Measurements from ENCODE around the gene TBL3.

TBL3 gene

DNA sequence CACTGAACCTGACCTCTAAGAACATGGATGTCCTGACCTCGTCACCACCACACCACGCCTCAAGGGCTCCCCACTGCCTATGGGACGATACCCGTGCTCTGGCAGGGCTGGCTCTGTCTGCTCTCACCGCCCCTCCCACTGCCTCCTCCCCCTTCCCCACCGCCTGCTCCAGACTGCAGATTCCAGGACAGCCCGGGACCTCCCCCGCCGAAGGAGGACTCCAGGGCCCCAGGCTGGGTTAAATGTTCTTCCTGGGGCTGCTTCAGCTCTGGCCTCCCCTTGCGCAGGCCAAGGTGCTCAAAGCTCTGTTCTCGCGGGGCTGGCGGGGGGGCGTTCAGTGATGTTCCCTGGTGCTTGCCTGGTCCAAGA, 50.9 kb downstream of the TBL3 start:
- no peak for TF ChIP-seq PPARA (CRISPR knock-in tag; IDR thresholded peaks at IDR 0.05; ENCODE audit: borderline replicate concordance)
- TF ChIP-seq, protein P1, sequence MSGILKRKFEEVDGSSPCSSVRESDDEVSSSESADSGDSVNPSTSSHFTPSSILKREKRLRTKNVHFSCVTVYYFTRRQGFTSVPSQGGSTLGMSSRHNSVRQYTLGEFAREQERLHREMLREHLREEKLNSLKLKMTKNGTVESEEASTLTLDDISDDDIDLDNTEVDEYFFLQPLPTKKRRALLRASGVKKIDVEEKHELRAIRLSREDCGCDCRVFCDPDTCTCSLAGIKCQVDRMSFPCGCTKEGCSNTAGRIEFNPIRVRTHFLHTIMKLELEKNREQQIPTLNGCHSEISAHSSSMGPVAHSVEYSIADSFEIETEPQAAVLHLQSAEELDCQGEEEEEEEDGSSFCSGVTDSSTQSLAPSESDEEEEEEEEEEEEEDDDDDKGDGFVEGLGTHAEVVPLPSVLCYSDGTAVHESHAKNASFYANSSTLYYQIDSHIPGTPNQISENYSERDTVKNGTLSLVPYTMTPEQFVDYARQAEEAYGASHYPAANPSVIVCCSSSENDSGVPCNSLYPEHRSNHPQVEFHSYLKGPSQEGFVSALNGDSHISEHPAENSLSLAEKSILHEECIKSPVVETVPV (CRISPR knock-in tag; IDR thresholded peaks at IDR 0.05) = no peak
- TF ChIP-seq, protein P2, sequence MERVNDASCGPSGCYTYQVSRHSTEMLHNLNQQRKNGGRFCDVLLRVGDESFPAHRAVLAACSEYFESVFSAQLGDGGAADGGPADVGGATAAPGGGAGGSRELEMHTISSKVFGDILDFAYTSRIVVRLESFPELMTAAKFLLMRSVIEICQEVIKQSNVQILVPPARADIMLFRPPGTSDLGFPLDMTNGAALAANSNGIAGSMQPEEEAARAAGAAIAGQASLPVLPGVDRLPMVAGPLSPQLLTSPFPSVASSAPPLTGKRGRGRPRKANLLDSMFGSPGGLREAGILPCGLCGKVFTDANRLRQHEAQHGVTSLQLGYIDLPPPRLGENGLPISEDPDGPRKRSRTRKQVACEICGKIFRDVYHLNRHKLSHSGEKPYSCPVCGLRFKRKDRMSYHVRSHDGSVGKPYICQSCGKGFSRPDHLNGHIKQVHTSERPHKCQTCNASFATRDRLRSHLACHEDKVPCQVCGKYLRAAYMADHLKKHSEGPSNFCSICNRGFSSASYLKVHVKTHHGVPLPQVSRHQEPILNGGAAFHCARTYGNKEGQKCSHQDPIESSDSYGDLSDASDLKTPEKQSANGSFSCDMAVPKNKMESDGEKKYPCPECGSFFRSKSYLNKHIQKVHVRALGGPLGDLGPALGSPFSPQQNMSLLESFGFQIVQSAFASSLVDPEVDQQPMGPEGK (CRISPR knock-in tag; IDR thresholded peaks at IDR 0.05; ENCODE audit: borderline replicate concordance) = no peak
- no peak for TF ChIP-seq ESRRG (CRISPR knock-in tag; IDR thresholded peaks at IDR 0.05)
- no peak for TF ChIP-seq ARNTL (CRISPR knock-in tag; IDR thresholded peaks at IDR 0.05; ENCODE audit: borderline replicate concordance, low read depth)
- no peak for TF ChIP-seq GLIS3 (CRISPR knock-in tag; IDR thresholded peaks at IDR 0.05)
- TF ChIP-seq ZFP3 (CRISPR knock-in tag; IDR thresholded peaks at IDR 0.05) = no peak
- TF ChIP-seq CSDC2 (CRISPR knock-in tag; IDR thresholded peaks at IDR 0.05) = no peak
- TF ChIP-seq BACH2 (CRISPR knock-in tag; IDR thresholded peaks at IDR 0.05; ENCODE audit: borderline replicate concordance) = no peak
- TF ChIP-seq ZFP30 (CRISPR knock-in tag; IDR thresholded peaks at IDR 0.05) = no peak
- TF ChIP-seq TOX (CRISPR knock-in tag; IDR thresholded peaks at IDR 0.05; ENCODE audit: borderline replicate concordance) = no peak
- TF ChIP-seq RARB (CRISPR knock-in tag; IDR thresholded peaks at IDR 0.05) = no peak
- no peak for TF ChIP-seq SNAI2 (CRISPR knock-in tag; IDR thresholded peaks at IDR 0.05)
- no peak for TF ChIP-seq ZNF70 (CRISPR knock-in tag; IDR thresholded peaks at IDR 0.05)
- TF ChIP-seq ZNF565 (CRISPR knock-in tag; conservative IDR thresholded peaks at IDR 0.05; ENCODE audit: low read depth) = no peak
- TF ChIP-seq OSR1 (CRISPR knock-in tag; IDR thresholded peaks at IDR 0.05) = no peak
- no peak for TF ChIP-seq ISL1 (CRISPR knock-in tag; IDR thresholded peaks at IDR 0.05)
- peak; percentile 81 for ATAC-seq

DNA sequence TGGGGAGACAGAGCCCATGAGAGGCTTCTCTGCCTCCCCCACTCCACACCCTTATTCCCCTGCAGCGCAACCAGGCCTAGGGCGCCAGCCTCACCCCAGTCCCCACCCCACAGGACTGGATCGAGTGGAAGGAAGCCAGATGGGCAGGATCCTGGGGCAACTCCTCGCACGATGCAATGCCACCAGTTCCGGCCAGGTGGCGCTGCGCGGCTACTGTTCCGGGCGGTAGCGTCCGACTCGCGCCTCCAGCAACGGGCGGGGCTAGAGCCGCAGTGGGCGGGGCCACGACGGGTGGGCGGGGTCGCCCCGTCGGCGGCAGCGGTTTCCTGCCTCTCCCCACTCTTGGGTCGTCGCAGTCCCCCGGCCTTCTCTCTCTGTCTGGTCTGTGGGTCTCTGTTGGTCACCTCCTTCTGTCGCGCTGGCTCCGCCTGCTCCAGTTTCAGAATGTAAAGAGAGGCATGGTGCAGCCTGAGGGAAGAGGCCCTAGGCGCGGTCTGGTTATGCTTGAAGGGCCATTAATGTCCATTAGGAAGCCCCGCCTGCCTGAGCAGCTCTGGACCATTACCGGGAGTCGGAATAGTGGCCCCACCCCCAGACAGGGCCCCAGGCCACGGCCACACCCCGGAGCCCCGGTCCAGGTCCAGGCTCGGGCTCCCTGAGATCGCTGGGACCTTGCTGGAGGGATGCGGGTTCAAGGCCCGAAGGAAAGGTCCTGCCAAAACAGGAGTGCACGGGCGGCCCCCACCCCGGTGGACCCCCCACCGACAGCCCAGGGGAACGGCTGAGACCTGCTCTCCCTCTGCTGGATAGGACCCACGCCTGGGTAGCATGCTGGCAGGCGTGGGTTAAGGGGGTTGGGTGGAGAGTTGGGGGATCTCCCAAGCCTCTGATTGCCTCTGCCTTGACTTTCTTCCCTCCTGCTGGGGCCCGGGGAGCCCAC, 51.5 kb downstream of the TBL3 start:
- TF ChIP-seq CSDC2 (CRISPR knock-in tag; IDR thresholded peaks at IDR 0.05) (no peak), ZNF565 (CRISPR knock-in tag; conservative IDR thresholded peaks at IDR 0.05; ENCODE audit: low read depth) (no peak), ZNF70 (CRISPR knock-in tag; IDR thresholded peaks at IDR 0.05) (no peak), ESRRG (CRISPR knock-in tag; IDR thresholded peaks at IDR 0.05) (no peak)
- ATAC-seq = peak; percentile 82

DNA sequence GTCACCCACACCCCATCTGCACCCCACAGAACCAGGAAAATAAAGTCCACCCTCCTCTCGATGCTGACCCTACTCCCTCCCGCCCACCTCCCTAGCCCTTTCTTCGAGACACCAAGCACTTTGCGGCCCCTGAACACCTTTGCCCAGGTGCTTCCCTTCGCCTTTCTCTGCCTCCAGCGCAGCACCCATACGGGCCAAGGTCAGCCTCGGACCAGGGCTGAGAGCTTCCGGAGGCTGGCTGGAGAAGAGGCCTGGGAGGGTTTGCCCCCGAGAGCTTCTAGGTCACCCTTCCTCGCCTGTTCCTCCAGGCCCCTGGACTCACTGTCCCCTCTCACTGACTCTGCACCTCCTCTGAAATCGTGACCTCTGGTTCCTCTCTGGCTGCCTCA, 52.2 kb downstream of the TBL3 start:
- ATAC-seq = no peak
- TF ChIP-seq ZNF8 (CRISPR knock-in tag; IDR thresholded peaks at IDR 0.05) (no peak), ZC3H10 (CRISPR knock-in tag; IDR thresholded peaks at IDR 0.05) (no peak), ZFP3 (CRISPR knock-in tag; IDR thresholded peaks at IDR 0.05) (no peak), RARB (CRISPR knock-in tag; IDR thresholded peaks at IDR 0.05) (no peak), ESRRG (CRISPR knock-in tag; IDR thresholded peaks at IDR 0.05) (no peak), PPARA (CRISPR knock-in tag; IDR thresholded peaks at IDR 0.05; ENCODE audit: borderline replicate concordance) (no peak), ZNF70 (CRISPR knock-in tag; IDR thresholded peaks at IDR 0.05) (no peak), ARNTL (CRISPR knock-in tag; IDR thresholded peaks at IDR 0.05; ENCODE audit: borderline replicate concordance, low read depth) (no peak), BACH2 (CRISPR knock-in tag; IDR thresholded peaks at IDR 0.05; ENCODE audit: borderline replicate concordance) (no peak), ZNF565 (CRISPR knock-in tag; conservative IDR thresholded peaks at IDR 0.05; ENCODE audit: low read depth) (no peak), OSR1 (CRISPR knock-in tag; IDR thresholded peaks at IDR 0.05) (no peak), CSDC2 (CRISPR knock-in tag; IDR thresholded peaks at IDR 0.05) (no peak), GLIS3 (CRISPR knock-in tag; IDR thresholded peaks at IDR 0.05) (no peak), TOX (CRISPR knock-in tag; IDR thresholded peaks at IDR 0.05; ENCODE audit: borderline replicate concordance) (no peak)
- TF ChIP-seq, protein P3, sequence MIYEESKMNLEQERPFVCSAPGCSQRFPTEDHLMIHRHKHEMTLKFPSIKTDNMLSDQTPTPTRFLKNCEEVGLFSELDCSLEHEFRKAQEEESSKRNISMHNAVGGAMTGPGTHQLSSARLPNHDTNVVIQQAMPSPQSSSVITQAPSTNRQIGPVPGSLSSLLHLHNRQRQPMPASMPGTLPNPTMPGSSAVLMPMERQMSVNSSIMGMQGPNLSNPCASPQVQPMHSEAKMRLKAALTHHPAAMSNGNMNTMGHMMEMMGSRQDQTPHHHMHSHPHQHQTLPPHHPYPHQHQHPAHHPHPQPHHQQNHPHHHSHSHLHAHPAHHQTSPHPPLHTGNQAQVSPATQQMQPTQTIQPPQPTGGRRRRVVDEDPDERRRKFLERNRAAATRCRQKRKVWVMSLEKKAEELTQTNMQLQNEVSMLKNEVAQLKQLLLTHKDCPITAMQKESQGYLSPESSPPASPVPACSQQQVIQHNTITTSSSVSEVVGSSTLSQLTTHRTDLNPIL (CRISPR knock-in tag; IDR thresholded peaks at IDR 0.05; ENCODE audit: low read depth) = no peak
- TF ChIP-seq, protein P4, sequence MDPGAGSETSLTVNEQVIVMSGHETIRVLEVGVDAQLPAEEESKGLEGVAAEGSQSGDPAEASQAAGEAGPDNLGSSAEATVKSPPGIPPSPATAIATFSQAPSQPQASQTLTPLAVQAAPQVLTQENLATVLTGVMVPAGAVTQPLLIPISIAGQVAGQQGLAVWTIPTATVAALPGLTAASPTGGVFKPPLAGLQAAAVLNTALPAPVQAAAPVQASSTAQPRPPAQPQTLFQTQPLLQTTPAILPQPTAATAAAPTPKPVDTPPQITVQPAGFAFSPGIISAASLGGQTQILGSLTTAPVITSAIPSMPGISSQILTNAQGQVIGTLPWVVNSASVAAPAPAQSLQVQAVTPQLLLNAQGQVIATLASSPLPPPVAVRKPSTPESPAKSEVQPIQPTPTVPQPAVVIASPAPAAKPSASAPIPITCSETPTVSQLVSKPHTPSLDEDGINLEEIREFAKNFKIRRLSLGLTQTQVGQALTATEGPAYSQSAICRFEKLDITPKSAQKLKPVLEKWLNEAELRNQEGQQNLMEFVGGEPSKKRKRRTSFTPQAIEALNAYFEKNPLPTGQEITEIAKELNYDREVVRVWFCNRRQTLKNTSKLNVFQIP (CRISPR knock-in tag; IDR thresholded peaks at IDR 0.05; ENCODE audit: borderline replicate concordance, low read depth) = no peak
- TF ChIP-seq, protein P1 (CRISPR knock-in tag; IDR thresholded peaks at IDR 0.05) = no peak
- TF ChIP-seq, protein P5, sequence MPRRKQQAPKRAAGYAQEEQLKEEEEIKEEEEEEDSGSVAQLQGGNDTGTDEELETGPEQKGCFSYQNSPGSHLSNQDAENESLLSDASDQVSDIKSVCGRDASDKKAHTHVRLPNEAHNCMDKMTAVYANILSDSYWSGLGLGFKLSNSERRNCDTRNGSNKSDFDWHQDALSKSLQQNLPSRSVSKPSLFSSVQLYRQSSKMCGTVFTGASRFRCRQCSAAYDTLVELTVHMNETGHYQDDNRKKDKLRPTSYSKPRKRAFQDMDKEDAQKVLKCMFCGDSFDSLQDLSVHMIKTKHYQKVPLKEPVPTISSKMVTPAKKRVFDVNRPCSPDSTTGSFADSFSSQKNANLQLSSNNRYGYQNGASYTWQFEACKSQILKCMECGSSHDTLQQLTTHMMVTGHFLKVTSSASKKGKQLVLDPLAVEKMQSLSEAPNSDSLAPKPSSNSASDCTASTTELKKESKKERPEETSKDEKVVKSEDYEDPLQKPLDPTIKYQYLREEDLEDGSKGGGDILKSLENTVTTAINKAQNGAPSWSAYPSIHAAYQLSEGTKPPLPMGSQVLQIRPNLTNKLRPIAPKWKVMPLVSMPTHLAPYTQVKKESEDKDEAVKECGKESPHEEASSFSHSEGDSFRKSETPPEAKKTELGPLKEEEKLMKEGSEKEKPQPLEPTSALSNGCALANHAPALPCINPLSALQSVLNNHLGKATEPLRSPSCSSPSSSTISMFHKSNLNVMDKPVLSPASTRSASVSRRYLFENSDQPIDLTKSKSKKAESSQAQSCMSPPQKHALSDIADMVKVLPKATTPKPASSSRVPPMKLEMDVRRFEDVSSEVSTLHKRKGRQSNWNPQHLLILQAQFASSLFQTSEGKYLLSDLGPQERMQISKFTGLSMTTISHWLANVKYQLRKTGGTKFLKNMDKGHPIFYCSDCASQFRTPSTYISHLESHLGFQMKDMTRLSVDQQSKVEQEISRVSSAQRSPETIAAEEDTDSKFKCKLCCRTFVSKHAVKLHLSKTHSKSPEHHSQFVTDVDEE (CRISPR knock-in tag; IDR thresholded peaks at IDR 0.05) = no peak
- TF ChIP-seq, protein P2 (CRISPR knock-in tag; IDR thresholded peaks at IDR 0.05; ENCODE audit: borderline replicate concordance) = no peak

Data from SK-N-SH treated with all-trans-retinoic acid at 6 μM for 48 hours (cell line).